GM12801 (cell line): Measurements from ENCODE around the gene TGFBR1.

ENCODE experiments used
- CTCF ChIP-seq: IDR thresholded peaks from one replicate; pipeline ENCODE4 v1.5.1; 2011; ENCODE audit warnings: control low read depth; ENCODE audit not compliant: insufficient read length; ENCODE audit errors: extremely low read depth

TGFBR1 gene

GRCh38 chr9:99173570-99174504, 68.9 kb downstream of the TGFBR1 start:
- TF ChIP-seq CTCF = no peak

GRCh38 chr9:99176527-99177013, 71.7 kb downstream of the TGFBR1 start:
- TF ChIP-seq CTCF = no peak

GRCh38 chr9:99177576-99178366, 72.9 kb downstream of the TGFBR1 start:
- TF ChIP-seq CTCF = no peak

GRCh38 chr9:99178912-99179872, 74.3 kb downstream of the TGFBR1 start:
- no peak for TF ChIP-seq CTCF

- no peak for TF ChIP-seq CTCF
Measured at GRCh38 chr9:99180199-99180598, 75.3 kb downstream of the TGFBR1 start.

GRCh38 chr9:99180662-99181061, 75.7 kb downstream of the TGFBR1 start:
- TF ChIP-seq CTCF = no peak

- TF ChIP-seq CTCF = no peak
Measured at GRCh38 chr9:99181206-99181605, 76.3 kb downstream of the TGFBR1 start.
